DMS 273 treated with DMSO at 0.1 percent for 48 hours (cell line): Measurements from ENCODE around the gene CNRIP1.
A peak's percentile ranks its signal among the peaks of the same experiment; 100 is the strongest.

ENCODE experiments used
- DNase-seq: peaks from one replicate; lab custom pipeline; 2025; lab: John Stamatoyannopoulos, UW

Gene CNRIP1

GRCh38 chr2:68251187-68251854 lies 68.4 kb downstream of the CNRIP1 start:
- peak; percentile 81 for DNase-seq

- DNase-seq = no peak
Measured at GRCh38 chr2:68250652-68251186, 69.0 kb downstream of the CNRIP1 start.

- no peak for DNase-seq
Measured at GRCh38 chr2:68250196-68250595, 69.6 kb downstream of the CNRIP1 start.

GRCh38 chr2:68248806-68249205 lies 70.9 kb downstream of the CNRIP1 start:
- no peak for DNase-seq

- DNase-seq = no peak
Measured at GRCh38 chr2:68248361-68248760, 71.4 kb downstream of the CNRIP1 start.

GRCh38 chr2:68246396-68246795 lies 73.4 kb downstream of the CNRIP1 start:
- DNase-seq = no peak

- no peak for DNase-seq
Measured at GRCh38 chr2:68245672-68246071, 74.1 kb downstream of the CNRIP1 start.

- DNase-seq = no peak
Measured at GRCh38 chr2:68245066-68245465, 74.7 kb downstream of the CNRIP1 start.

- DNase-seq = no peak
Measured at GRCh38 chr2:68244456-68244855, 75.3 kb downstream of the CNRIP1 start.
